Trophoblast cell (in vitro differentiated cells and primary cell): ENCODE data around the gene IGFALS.

Experiments
- DNase-seq, 2 donors: peaks; one replicate each; pipeline ENCODE4 v3.0.0-alpha.2; 2016
- H2AFZ ChIP-seq: 2 replicates; pipeline ENCODE4 v1.6.1; 2013; ENCODE audit warnings: low read length, moderate library complexity, mild to moderate bottlenecking; ENCODE audit not compliant: insufficient read depth, poor library complexity
- H2AK5ac ChIP-seq: 2 replicates; pipeline ENCODE4 v1.6.1; 2013; ENCODE audit warnings: mild to moderate bottlenecking, low read length
- H2BK120ac ChIP-seq: 2 replicates; pipeline ENCODE4 v1.6.1; 2013; ENCODE audit warnings: low read length, mild to moderate bottlenecking, moderate library complexity; ENCODE audit not compliant: insufficient read depth, poor library complexity
- H2BK12ac ChIP-seq: 2 replicates; pipeline ENCODE4 v1.6.1; 2013; ENCODE audit warnings: mild to moderate bottlenecking, low read length, moderate library complexity
- H2BK5ac ChIP-seq: 2 replicates; pipeline ENCODE4 v1.6.1; 2013; ENCODE audit warnings: low read length, low read depth, moderate library complexity, mild to moderate bottlenecking; ENCODE audit not compliant: poor library complexity
- H3K14ac ChIP-seq: 2 replicates; pipeline ENCODE4 v1.6.1; 2013; ENCODE audit warnings: mild to moderate bottlenecking, low read length
- H3K18ac ChIP-seq: 2 replicates; pipeline ENCODE4 v1.6.1; 2013; ENCODE audit warnings: mild to moderate bottlenecking, low read length
- H3K23ac ChIP-seq: 2 replicates; pipeline ENCODE4 v1.6.1; 2013; ENCODE audit warnings: low read length
- H3K27ac ChIP-seq: 2 replicates; pipeline ENCODE4 v1.5.1; 2013; ENCODE audit warnings: low read depth, mild to moderate bottlenecking, inconsistent platforms, low read length, moderate library complexity
- H3K27me3 ChIP-seq: 2 replicates; pipeline ENCODE4 v1.6.1; 2013; ENCODE audit warnings: inconsistent platforms, mild to moderate bottlenecking, low read length, moderate library complexity; ENCODE audit not compliant: insufficient read depth
- H3K36me3 ChIP-seq, 2 experiments: 1 replicate in 1 of 2; 2 replicates in 1 of 2; pipeline ENCODE4 v1.6.1; 2013; ENCODE audit warnings: low read length in 2 of 2, mild to moderate bottlenecking in 2 of 2, moderate library complexity in 1 of 2; ENCODE audit not compliant: insufficient read depth in 2 of 2, control insufficient read depth in 1 of 2
- H3K4ac ChIP-seq: 2 replicates; pipeline ENCODE4 v1.6.1; 2013; ENCODE audit warnings: low read depth, mild to moderate bottlenecking, low read length, moderate library complexity
- H3K4me1 ChIP-seq, 2 experiments: 1 replicate in 1 of 2; 2 replicates in 1 of 2; pipeline ENCODE4 v1.6.1; 2013; ENCODE audit warnings: low read length in 2 of 2, mild to moderate bottlenecking in 2 of 2, moderate library complexity in 1 of 2; ENCODE audit not compliant: insufficient read depth in 2 of 2, control insufficient read depth in 1 of 2
- H3K4me2 ChIP-seq: 2 replicates; pipeline ENCODE4 v1.6.1; 2013; ENCODE audit warnings: inconsistent platforms, mild to moderate bottlenecking, low read length, moderate library complexity
- H3K4me3 ChIP-seq: 2 replicates; pipeline ENCODE4 v1.5.1; 2013; ENCODE audit warnings: mild to moderate bottlenecking, low read depth, low read length, inconsistent platforms
- H3K79me1 ChIP-seq: one replicate; pipeline ENCODE4 v1.6.1; 2013; ENCODE audit warnings: low read length
- H3K79me2 ChIP-seq: 2 replicates; pipeline ENCODE4 v1.6.1; 2013; ENCODE audit warnings: low read length, mild to moderate bottlenecking; ENCODE audit not compliant: control insufficient read depth, insufficient read depth, poor library complexity
- H3K9ac ChIP-seq: 2 replicates; pipeline ENCODE4 v1.6.1; 2013; ENCODE audit warnings: mild to moderate bottlenecking, low read length
- H3K9me3 ChIP-seq: 2 replicates; pipeline ENCODE4 v1.6.1; 2013; ENCODE audit warnings: low read depth, mild to moderate bottlenecking, control low read depth, inconsistent platforms, low read length; ENCODE audit not compliant: insufficient read depth
- H4K12ac ChIP-seq: 2 replicates; pipeline ENCODE4 v1.6.1; 2013; ENCODE audit warnings: low read depth, mild to moderate bottlenecking, low read length, moderate library complexity
- H4K8ac ChIP-seq: 2 replicates; pipeline ENCODE4 v1.6.1; 2013; ENCODE audit warnings: low read depth, mild to moderate bottlenecking, low read length, moderate library complexity
- H4K91ac ChIP-seq: one replicate; pipeline ENCODE4 v1.6.1; 2013; ENCODE audit warnings: low read depth, mild to moderate bottlenecking, low read length, moderate library complexity
- WGBS: extraction: QIAGEN DNeasy Blood & Tissue Kit; methylation state at CpG from one replicate; pipeline ENCODE4 v1.1.7; 2013; ENCODE audit warnings: missing lambda C conversion rate; ENCODE audit not compliant: insufficient read length, insufficient coverage; ENCODE audit errors: extremely low coverage; 5-methylcytosine and 5-hydroxymethylcytosine counted together

Gene IGFALS

GRCh38 chr16:1792836-1793577, 498 bp downstream of the IGFALS start:
- no peak overlapping the region for H2BK120ac ChIP-seq
- H3K14ac ChIP-seq: no peak overlapping the region
- no peak overlapping the region for H3K18ac ChIP-seq
- no peaks in the 10 kb centered on the region for H3K4me1 ChIP-seq
- no peaks in the 10 kb centered on the region for H3K79me2 ChIP-seq
- no peak overlapping the region for H3K4me2 ChIP-seq
- no peak overlapping the region for H3K4ac ChIP-seq
- H4K12ac ChIP-seq: no peak overlapping the region
- peaks cover 2% of the 10 kb centered on the region for H3K9me3 ChIP-seq
- H3K36me3 ChIP-seq: peaks cover 35 to 40% of the 10 kb centered on the region in 2 experiments
- H3K27me3 ChIP-seq: no peaks in the 10 kb centered on the region
- no peak overlapping the region for H2AK5ac ChIP-seq
- no peak overlapping the region for H2BK5ac ChIP-seq
- H3K23ac ChIP-seq: no peak overlapping the region
- H4K8ac ChIP-seq: no peak overlapping the region
- H2BK12ac ChIP-seq: no peak overlapping the region
- H3K4me3 ChIP-seq: no peak overlapping the region
- no peak overlapping the region for H3K27ac ChIP-seq
- no CpG with 5 or more reads among the region's 33 CpGs for WGBS
- no peak overlapping the region for H3K9ac ChIP-seq
- H4K91ac ChIP-seq: no peak overlapping the region
- H2AFZ ChIP-seq: no peak overlapping the region
- DNase-seq: no peak
- no peaks in the 10 kb centered on the region for H3K79me1 ChIP-seq

GRCh38 chr16:1791943-1792812, 1.3 kb downstream of the IGFALS start:
- H2BK12ac ChIP-seq: no peak overlapping the region
- WGBS: no CpG with 5 or more reads among the region's 59 CpGs
- no peak overlapping the region for H3K14ac ChIP-seq
- peaks cover 43 to 48% of the 10 kb centered on the region in 2 experiments for H3K36me3 ChIP-seq
- no peak overlapping the region for H3K4ac ChIP-seq
- H2BK120ac ChIP-seq: no peak overlapping the region
- H2AK5ac ChIP-seq: no peak overlapping the region
- no peak overlapping the region for H4K8ac ChIP-seq
- no peak overlapping the region for H3K9ac ChIP-seq
- H3K79me2 ChIP-seq: no peaks in the 10 kb centered on the region
- H3K27ac ChIP-seq: no peak overlapping the region
- H2AFZ ChIP-seq: no peak overlapping the region
- H4K91ac ChIP-seq: no peak overlapping the region
- H4K12ac ChIP-seq: no peak overlapping the region
- H3K4me2 ChIP-seq: no peak overlapping the region
- H3K27me3 ChIP-seq: no peaks in the 10 kb centered on the region
- H2BK5ac ChIP-seq: no peak overlapping the region
- H3K18ac ChIP-seq: no peak overlapping the region
- H3K23ac ChIP-seq: no peak overlapping the region
- H3K79me1 ChIP-seq: no peaks in the 10 kb centered on the region
- no peak overlapping the region for H3K4me3 ChIP-seq
- H3K4me1 ChIP-seq: no peaks in the 10 kb centered on the region
- no peaks in the 10 kb centered on the region for H3K9me3 ChIP-seq
- DNase-seq: no peak

- peaks cover 51 to 56% of the 10 kb centered on the region in 2 experiments for H3K36me3 ChIP-seq
- no peak overlapping the region for H4K8ac ChIP-seq
- no peak overlapping the region for H3K18ac ChIP-seq
- no peak overlapping the region for H4K12ac ChIP-seq
- H3K9ac ChIP-seq: no peak overlapping the region
- no CpG with 5 or more reads among the region's 53 CpGs for WGBS
- no peaks in the 10 kb centered on the region for H3K4me1 ChIP-seq
- no peaks in the 10 kb centered on the region for H3K79me1 ChIP-seq
- no peaks in the 10 kb centered on the region for H3K9me3 ChIP-seq
- H2AK5ac ChIP-seq: no peak overlapping the region
- no peak overlapping the region for H3K4ac ChIP-seq
- H3K4me3 ChIP-seq: no peak overlapping the region
- H2BK12ac ChIP-seq: no peak overlapping the region
- no peak for DNase-seq
- H4K91ac ChIP-seq: no peak overlapping the region
- H3K23ac ChIP-seq: no peak overlapping the region
- H3K14ac ChIP-seq: no peak overlapping the region
- H3K4me2 ChIP-seq: no peak overlapping the region
- H3K27me3 ChIP-seq: no peaks in the 10 kb centered on the region
- H2AFZ ChIP-seq: no peak overlapping the region
- H2BK5ac ChIP-seq: no peak overlapping the region
- H3K27ac ChIP-seq: no peak overlapping the region
- no peaks in the 10 kb centered on the region for H3K79me2 ChIP-seq
- H2BK120ac ChIP-seq: no peak overlapping the region
Observed at GRCh38 chr16:1791256-1791942, 2.1 kb downstream of the IGFALS start.

GRCh38 chr16:1790611-1791255, 2.8 kb downstream of the IGFALS start:
- H3K9me3 ChIP-seq: no peaks in the 10 kb centered on the region
- no peaks in the 10 kb centered on the region for H3K27me3 ChIP-seq
- DNase-seq: no peak
- H2AK5ac ChIP-seq: no peak overlapping the region
- H3K27ac ChIP-seq: no peak overlapping the region
- H3K9ac ChIP-seq: no peak overlapping the region
- H3K14ac ChIP-seq: no peak overlapping the region
- no peaks in the 10 kb centered on the region for H3K79me1 ChIP-seq
- H2BK12ac ChIP-seq: no peak overlapping the region
- no peak overlapping the region for H2BK120ac ChIP-seq
- no peaks in the 10 kb centered on the region for H3K79me2 ChIP-seq
- no peak overlapping the region for H3K4me2 ChIP-seq
- no peak overlapping the region for H3K23ac ChIP-seq
- H2BK5ac ChIP-seq: no peak overlapping the region
- WGBS: no CpG with 5 or more reads among the region's 44 CpGs
- H3K4ac ChIP-seq: no peak overlapping the region
- no peak overlapping the region for H4K8ac ChIP-seq
- H2AFZ ChIP-seq: no peak overlapping the region
- H3K4me1 ChIP-seq: no peaks in the 10 kb centered on the region
- no peak overlapping the region for H4K91ac ChIP-seq
- peaks cover 58 to 63% of the 10 kb centered on the region in 2 experiments for H3K36me3 ChIP-seq
- no peak overlapping the region for H3K4me3 ChIP-seq
- H4K12ac ChIP-seq: no peak overlapping the region
- H3K18ac ChIP-seq: no peak overlapping the region
